ENCODE data around the gene TCEA2. TPM values are rescaled to one million over a fixed set of nuclear protein-coding genes. Genes with fewer than 3 reads are reported as not detected.

TCEA2 gene
- total and polyA plus RNA-seq, 2 of the 13 experiments (the other 11 are each of a cell fraction or from before 2014, with no cell fraction given) = 28.1 to 33.7 TPM

- TF ChIP-seq PBX3 (CRISPR knock-in tag; IDR thresholded peaks at IDR 0.05; ENCODE audit: borderline replicate concordance) (no peak), ZNF749 (CRISPR knock-in tag; IDR thresholded peaks at IDR 0.05; ENCODE audit: borderline replicate concordance) (peak; percentile 39; the same call in 1 of the 2 replicates), SAP130 (CRISPR knock-in tag; IDR thresholded peaks at IDR 0.05; ENCODE audit: low read depth) (peak; percentile 85), SKI (IDR thresholded peaks at IDR 0.05; ENCODE audit: partially characterized antibody) (peak; percentile 87), GLI4 (CRISPR knock-in tag; IDR thresholded peaks at IDR 0.05; ENCODE audit: borderline replicate concordance) (peak; percentile 72; the same call in 1 of the 2 replicates), ZNF766 (CRISPR knock-in tag; IDR thresholded peaks at IDR 0.05; ENCODE audit: borderline replicate concordance) (no peak), KLF15 (CRISPR knock-in tag; IDR thresholded peaks at IDR 0.05; ENCODE audit: borderline replicate concordance) (no peak), ZNF513 (CRISPR knock-in tag; conservative IDR thresholded peaks at IDR 0.05) (no peak), NR1H2 (CRISPR knock-in tag; IDR thresholded peaks at IDR 0.05; ENCODE audit: borderline replicate concordance, low read depth) (no peak), BCL6 (CRISPR knock-in tag; IDR thresholded peaks at IDR 0.05) (peak; percentile 81), SATB2 (CRISPR knock-in tag; IDR thresholded peaks at IDR 0.05) (no peak), ZNF572 (CRISPR knock-in tag; IDR thresholded peaks at IDR 0.05) (no peak), ARID3A (IDR thresholded peaks at IDR 0.05; ENCODE audit: low read depth, low read length) (peak; percentile 90), FOXA1 (IDR thresholded peaks at IDR 0.05) (0 out of 2 replicates have a peak, but pooled peaks have one; percentile 7), FOXA1 (CRISPR knock-in tag; IDR thresholded peaks at IDR 0.05) (no peak), ZNF839 (CRISPR knock-in tag; IDR thresholded peaks at IDR 0.05; ENCODE audit: borderline replicate concordance) (no peak; the same call in 1 of the 2 replicates), ZNF83 (CRISPR knock-in tag; IDR thresholded peaks at IDR 0.05; ENCODE audit: borderline replicate concordance) (no peak), KLF11 (CRISPR knock-in tag; IDR thresholded peaks at IDR 0.05) (no peak), TCF12 (IDR thresholded peaks at IDR 0.05) (no peak), TCF12 (CRISPR knock-in tag; IDR thresholded peaks at IDR 0.05) (no peak; the same call in 1 of the 2 replicates), ZNF619 (CRISPR knock-in tag; IDR thresholded peaks at IDR 0.05) (no peak), MAFG (CRISPR knock-in tag; IDR thresholded peaks at IDR 0.05) (no peak), ZNF331 (CRISPR knock-in tag; IDR thresholded peaks at IDR 0.05) (no peak), NFKBIZ (CRISPR knock-in tag; IDR thresholded peaks at IDR 0.05) (0 out of 2 replicates have a peak, but pooled peaks have one; percentile 70), CAMTA2 (CRISPR knock-in tag; IDR thresholded peaks at IDR 0.05; ENCODE audit: borderline replicate concordance) (no peak)
Measured at GRCh38 chr20:64024141-64024990, 38.6 kb upstream of the TCEA2 start (continued).
